HepG2 (cell line): ENCODE results near the gene VMO1. TPM values are rescaled to one million over a fixed set of nuclear protein-coding genes. Genes with fewer than 3 reads are reported as not detected.

ENCODE experiments used
- ARID2 ChIP-seq: sonication (generic); formaldehyde crosslinking; IDR thresholded peaks from 2 replicates; pipeline ENCODE4 v1.8.1; 2022; ENCODE audit warnings: mild to moderate bottlenecking, missing genetic modification reagents, borderline replicate concordance
- BRCA1 ChIP-seq: sonication (generic); formaldehyde crosslinking; IDR thresholded peaks from 2 replicates; pipeline ENCODE4 v1.4.0; 2020; ENCODE audit warnings: missing genetic modification reagents
- ESRRA ChIP-seq: sonication (generic); formaldehyde crosslinking; IDR thresholded peaks from 2 replicates; pipeline ENCODE4 v1.5.1; 2020; ENCODE audit warnings: mild to moderate bottlenecking, low read depth, missing genetic modification reagents
- GTF2F1 ChIP-seq: fragments of 150-350 bp; IDR thresholded peaks from 2 replicates; pipeline ENCODE4 v1.6.1; 2014; ENCODE audit warnings: low read length
- HDAC2 ChIP-seq: sonication (generic); formaldehyde crosslinking; IDR thresholded peaks from 2 replicates; pipeline ENCODE4 v1.4.0; 2020; ENCODE audit warnings: missing genetic modification reagents
- ISX ChIP-seq: sonication (generic); formaldehyde crosslinking; conservative IDR thresholded peaks from 2 replicates; pipeline ENCODE4 v1.5.0; 2020; ENCODE audit warnings: missing genetic modification reagents
- KLF13 ChIP-seq: sonication (generic); formaldehyde crosslinking; IDR thresholded peaks from 2 replicates; pipeline ENCODE4 v1.4.0; 2020; ENCODE audit warnings: mild to moderate bottlenecking, missing genetic modification reagents
- MZF1 ChIP-seq: sonication (generic); formaldehyde crosslinking; IDR thresholded peaks from 2 replicates; pipeline ENCODE4 v1.8.1; 2023; ENCODE audit warnings: mild to moderate bottlenecking, missing genetic modification reagents, borderline replicate concordance
- PPARG ChIP-seq: conservative IDR thresholded peaks from 2 replicates; pipeline ENCODE4 v1.6.1; 2016; ENCODE audit warnings: missing biosample characterization, missing genetic modification reagents
- PRMT3 ChIP-seq: sonication (generic); formaldehyde crosslinking; IDR thresholded peaks from 2 replicates; pipeline ENCODE4 v1.8.1; 2022; ENCODE audit warnings: low read depth, mild to moderate bottlenecking, moderate library complexity, missing genetic modification reagents, borderline replicate concordance
- SP1 ChIP-seq, 2 experiments: fragments of 450-650 bp in 1 of 2; sonication (generic) in 1 of 2; formaldehyde crosslinking in 1 of 2; IDR thresholded peaks; 2 replicates each; pipeline versions ENCODE4 v1.4.0 to v1.6.1; 2016 to 2020; ENCODE audit warnings: missing genetic modification reagents in 1 of 2
- U2AF2 ChIP-seq: fragments of 200-400 bp; formaldehyde crosslinking; IDR thresholded peaks from 2 replicates; pipeline ENCODE4 v1.6.1; 2017; ENCODE audit warnings: low read depth, mild to moderate bottlenecking, low read length
- XRCC5 ChIP-seq: fragments of 200-400 bp; formaldehyde crosslinking; optimal IDR thresholded peaks from 2 replicates; pipeline ENCODE3; 2017; ENCODE audit warnings: mild to moderate bottlenecking, low read length
- ZKSCAN1 ChIP-seq: fragments of 150-350 bp; IDR thresholded peaks from 2 replicates; pipeline ENCODE4 v1.6.1; 2014; ENCODE audit warnings: low read length
- ZNF317 ChIP-seq: sonication (generic); formaldehyde crosslinking; IDR thresholded peaks from 2 replicates; pipeline ENCODE4 v1.5.0; 2020; ENCODE audit warnings: mild to moderate bottlenecking, missing genetic modification reagents
- ZNF468 ChIP-seq: sonication (generic); formaldehyde crosslinking; IDR thresholded peaks from 2 replicates; pipeline ENCODE4 v1.8.0; 2022; ENCODE audit warnings: mild to moderate bottlenecking, moderate library complexity, missing genetic modification reagents
- ZNF567 ChIP-seq: sonication (generic); formaldehyde crosslinking; IDR thresholded peaks from 2 replicates; pipeline ENCODE4 v1.8.1; 2023; ENCODE audit warnings: mild to moderate bottlenecking, missing genetic modification reagents, borderline replicate concordance
- ZNF572 ChIP-seq: sonication (generic); formaldehyde crosslinking; IDR thresholded peaks from 2 replicates; pipeline ENCODE4 v1.5.1; 2020; ENCODE audit warnings: mild to moderate bottlenecking, missing genetic modification reagents
- ZNF615 ChIP-seq: sonication (generic); formaldehyde crosslinking; IDR thresholded peaks from 2 replicates; pipeline ENCODE4 v1.5.0; 2020; ENCODE audit warnings: mild to moderate bottlenecking, missing genetic modification reagents, borderline replicate concordance
- ZNF713 ChIP-seq: sonication (generic); formaldehyde crosslinking; IDR thresholded peaks from 2 replicates; pipeline ENCODE4 v1.4.0; 2020; ENCODE audit warnings: mild to moderate bottlenecking, missing genetic modification reagents
- ZNF720 ChIP-seq: sonication (generic); formaldehyde crosslinking; IDR thresholded peaks from 2 replicates; pipeline ENCODE4 v1.4.0; 2020; ENCODE audit warnings: missing genetic modification reagents
- polyA plus RNA-seq, 8 experiments: library from polyadenylated mRNA; depleted of rRNA in 3 of 8; stranded (reverse) in 7 of 8; unstranded in 1 of 8; fragments of >200 nt; fragmentation: Illumina TruSeq in 4 of 8; extraction: Trizol in 4 of 8; gene quantifications; 2 replicates each; pipeline versions ENCODE4 v1.2.1 to v1.2.3, GENCODE V29; 2011 to 2016; ENCODE audit warnings: low read depth in 4 of 8, missing spikeins in 1 of 8, mixed read lengths in 1 of 8; ENCODE audit not compliant: insufficient read depth in 1 of 8
- total RNA-seq, 5 experiments: library from RNA; depleted of rRNA; stranded (reverse); fragments of >200 nt; fragmentation: Illumina TruSeq; extraction: Trizol; gene quantifications; 2 replicates each; pipeline ENCODE4 v1.2.3, GENCODE V29; 2016; ENCODE audit warnings: low read depth in 1 of 5
- TF ChIP-seq, protein P1 (sequence below): sonication (generic); formaldehyde crosslinking; conservative IDR thresholded peaks from 2 replicates; pipeline ENCODE4 v1.4.0; 2020; ENCODE audit warnings: missing genetic modification reagents
- TF ChIP-seq, protein P2 (sequence below): sonication (generic); formaldehyde crosslinking; IDR thresholded peaks from 2 replicates; pipeline ENCODE4 v1.5.0; 2020; ENCODE audit warnings: mild to moderate bottlenecking, missing genetic modification reagents
- TF ChIP-seq, protein P3 (sequence below): sonication (generic); formaldehyde crosslinking; conservative IDR thresholded peaks from 2 replicates; pipeline ENCODE4 v1.8.0; 2022; ENCODE audit warnings: missing genetic modification reagents

The VMO1 gene
- total and polyA plus RNA-seq, 2 of the 13 experiments (the other 11 are each of a cell fraction or from before 2014, with no cell fraction given): not detected

DNA sequence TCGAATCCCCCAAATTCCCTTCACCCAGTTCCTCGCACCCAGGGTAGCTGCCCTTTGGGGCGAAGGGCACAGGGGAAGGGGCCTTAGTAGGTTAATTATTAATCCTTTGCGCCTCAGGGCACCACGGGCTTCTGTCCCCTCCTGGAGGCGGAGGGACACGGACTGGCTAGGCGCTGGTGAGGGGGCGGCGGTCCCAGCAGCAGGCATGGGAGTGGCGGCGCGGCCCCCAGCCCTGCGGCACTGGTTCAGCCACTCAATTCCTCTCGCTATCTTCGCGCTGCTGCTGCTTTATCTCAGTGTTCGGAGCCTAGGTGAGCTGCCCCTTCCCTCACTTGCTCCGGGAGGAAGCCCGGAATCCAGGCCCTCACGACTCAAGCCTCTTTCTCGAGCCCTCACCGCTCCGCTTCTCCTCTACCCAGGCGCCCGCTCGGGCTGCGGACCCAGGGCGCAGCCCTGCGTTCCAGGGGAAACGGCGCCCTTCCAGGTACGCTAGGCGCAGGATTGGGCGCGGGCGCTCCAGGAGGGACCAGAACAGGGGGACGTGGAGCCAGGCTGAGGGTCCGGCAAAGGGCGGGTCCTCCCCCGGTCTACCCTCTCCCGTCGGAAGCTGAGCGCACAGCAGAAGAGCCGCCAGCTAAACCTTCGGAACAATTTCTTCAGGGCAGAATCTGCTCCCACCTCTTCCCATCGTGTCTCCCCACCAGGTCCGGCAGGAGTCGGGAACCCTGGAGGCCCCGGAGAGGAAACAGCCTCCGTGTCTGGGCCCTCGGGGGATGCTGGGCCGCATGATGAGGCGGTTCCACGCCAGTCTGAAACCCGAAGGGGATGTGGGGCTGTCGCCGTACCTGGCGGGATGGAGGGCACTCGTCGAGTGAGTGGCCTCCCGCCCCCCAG lies 2.9 kb upstream of the VMO1 start, which contains the start of gene GLTPD2 (continued):
- TF ChIP-seq, protein P1, sequence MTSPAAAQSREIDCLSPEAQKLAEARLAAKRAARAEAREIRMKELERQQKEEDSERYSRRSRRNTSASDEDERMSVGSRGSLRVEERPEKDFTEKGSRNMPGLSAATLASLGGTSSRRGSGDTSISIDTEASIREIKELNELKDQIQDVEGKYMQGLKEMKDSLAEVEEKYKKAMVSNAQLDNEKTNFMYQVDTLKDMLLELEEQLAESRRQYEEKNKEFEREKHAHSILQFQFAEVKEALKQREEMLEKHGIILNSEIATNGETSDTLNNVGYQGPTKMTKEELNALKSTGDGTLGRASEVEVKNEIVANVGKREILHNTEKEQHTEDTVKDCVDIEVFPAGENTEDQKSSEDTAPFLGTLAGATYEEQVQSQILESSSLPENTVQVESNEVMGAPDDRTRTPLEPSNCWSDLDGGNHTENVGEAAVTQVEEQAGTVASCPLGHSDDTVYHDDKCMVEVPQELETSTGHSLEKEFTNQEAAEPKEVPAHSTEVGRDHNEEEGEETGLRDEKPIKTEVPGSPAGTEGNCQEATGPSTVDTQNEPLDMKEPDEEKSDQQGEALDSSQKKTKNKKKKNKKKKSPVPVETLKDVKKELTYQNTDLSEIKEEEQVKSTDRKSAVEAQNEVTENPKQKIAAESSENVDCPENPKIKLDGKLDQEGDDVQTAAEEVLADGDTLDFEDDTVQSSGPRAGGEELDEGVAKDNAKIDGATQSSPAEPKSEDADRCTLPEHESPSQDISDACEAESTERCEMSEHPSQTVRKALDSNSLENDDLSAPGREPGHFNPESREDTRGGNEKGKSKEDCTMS (CRISPR knock-in tag): no peak
- no peak; the same call in 1 of the 2 replicates for TF ChIP-seq ZNF572
- no peak for TF ChIP-seq ISX (CRISPR knock-in tag)
- no peak for TF ChIP-seq ZNF713 (CRISPR knock-in tag)
- TF ChIP-seq SP1 (IDR thresholded peaks at IDR 0.05): no peak
- TF ChIP-seq SP1 (CRISPR knock-in tag; IDR thresholded peaks at IDR 0.05): no peak
- TF ChIP-seq ZNF615: peak; percentile 91; the same call in 1 of the 2 replicates
- TF ChIP-seq MZF1 (CRISPR knock-in tag): peak; percentile 36; the same call in 1 of the 2 replicates
- no peak for TF ChIP-seq BRCA1
- TF ChIP-seq ESRRA (CRISPR knock-in tag): peak; percentile 42
- no peak for TF ChIP-seq U2AF2
- TF ChIP-seq GTF2F1: no peak
- TF ChIP-seq ZNF468 (CRISPR knock-in tag): 0 out of 2 replicates have a peak, but pooled peaks have one; percentile 16
- no peak for TF ChIP-seq ZKSCAN1
- TF ChIP-seq ZNF567: no peak
- TF ChIP-seq, protein P2, sequence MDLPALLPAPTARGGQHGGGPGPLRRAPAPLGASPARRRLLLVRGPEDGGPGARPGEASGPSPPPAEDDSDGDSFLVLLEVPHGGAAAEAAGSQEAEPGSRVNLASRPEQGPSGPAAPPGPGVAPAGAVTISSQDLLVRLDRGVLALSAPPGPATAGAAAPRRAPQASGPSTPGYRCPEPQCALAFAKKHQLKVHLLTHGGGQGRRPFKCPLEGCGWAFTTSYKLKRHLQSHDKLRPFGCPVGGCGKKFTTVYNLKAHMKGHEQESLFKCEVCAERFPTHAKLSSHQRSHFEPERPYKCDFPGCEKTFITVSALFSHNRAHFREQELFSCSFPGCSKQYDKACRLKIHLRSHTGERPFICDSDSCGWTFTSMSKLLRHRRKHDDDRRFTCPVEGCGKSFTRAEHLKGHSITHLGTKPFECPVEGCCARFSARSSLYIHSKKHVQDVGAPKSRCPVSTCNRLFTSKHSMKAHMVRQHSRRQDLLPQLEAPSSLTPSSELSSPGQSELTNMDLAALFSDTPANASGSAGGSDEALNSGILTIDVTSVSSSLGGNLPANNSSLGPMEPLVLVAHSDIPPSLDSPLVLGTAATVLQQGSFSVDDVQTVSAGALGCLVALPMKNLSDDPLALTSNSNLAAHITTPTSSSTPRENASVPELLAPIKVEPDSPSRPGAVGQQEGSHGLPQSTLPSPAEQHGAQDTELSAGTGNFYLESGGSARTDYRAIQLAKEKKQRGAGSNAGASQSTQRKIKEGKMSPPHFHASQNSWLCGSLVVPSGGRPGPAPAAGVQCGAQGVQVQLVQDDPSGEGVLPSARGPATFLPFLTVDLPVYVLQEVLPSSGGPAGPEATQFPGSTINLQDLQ: no peak
- no peak; the same call in 1 of the 2 replicates for TF ChIP-seq HDAC2 (CRISPR knock-in tag)
- peak; percentile 71 for TF ChIP-seq XRCC5
- TF ChIP-seq ZNF317 (CRISPR knock-in tag): no peak
- no peak for TF ChIP-seq ARID2 (CRISPR knock-in tag)
- no peak for TF ChIP-seq PRMT3 (CRISPR knock-in tag)
- TF ChIP-seq, protein P3, sequence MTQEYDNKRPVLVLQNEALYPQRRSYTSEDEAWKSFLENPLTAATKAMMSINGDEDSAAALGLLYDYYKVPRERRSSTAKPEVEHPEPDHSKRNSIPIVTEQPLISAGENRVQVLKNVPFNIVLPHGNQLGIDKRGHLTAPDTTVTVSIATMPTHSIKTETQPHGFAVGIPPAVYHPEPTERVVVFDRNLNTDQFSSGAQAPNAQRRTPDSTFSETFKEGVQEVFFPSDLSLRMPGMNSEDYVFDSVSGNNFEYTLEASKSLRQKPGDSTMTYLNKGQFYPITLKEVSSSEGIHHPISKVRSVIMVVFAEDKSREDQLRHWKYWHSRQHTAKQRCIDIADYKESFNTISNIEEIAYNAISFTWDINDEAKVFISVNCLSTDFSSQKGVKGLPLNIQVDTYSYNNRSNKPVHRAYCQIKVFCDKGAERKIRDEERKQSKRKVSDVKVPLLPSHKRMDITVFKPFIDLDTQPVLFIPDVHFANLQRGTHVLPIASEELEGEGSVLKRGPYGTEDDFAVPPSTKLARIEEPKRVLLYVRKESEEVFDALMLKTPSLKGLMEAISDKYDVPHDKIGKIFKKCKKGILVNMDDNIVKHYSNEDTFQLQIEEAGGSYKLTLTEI (CRISPR knock-in tag): no peak
- no peak for TF ChIP-seq KLF13 (CRISPR knock-in tag)
- no peak for TF ChIP-seq ZNF720 (CRISPR knock-in tag)
- TF ChIP-seq PPARG (CRISPR knock-in tag): peak; percentile 97
